ENCODE data around the gene OR2T1. TPM values are rescaled to one million over a fixed set of nuclear protein-coding genes. Genes with fewer than 3 reads are reported as not detected.
"Not testable (repeated sequence)": the region's sequence is repeated elsewhere in the genome, so short reads cannot be mapped to it uniquely, and the experiment has no call there.

The OR2T1 gene
- total and polyA plus RNA-seq, 12 donors: not detected

DNA sequence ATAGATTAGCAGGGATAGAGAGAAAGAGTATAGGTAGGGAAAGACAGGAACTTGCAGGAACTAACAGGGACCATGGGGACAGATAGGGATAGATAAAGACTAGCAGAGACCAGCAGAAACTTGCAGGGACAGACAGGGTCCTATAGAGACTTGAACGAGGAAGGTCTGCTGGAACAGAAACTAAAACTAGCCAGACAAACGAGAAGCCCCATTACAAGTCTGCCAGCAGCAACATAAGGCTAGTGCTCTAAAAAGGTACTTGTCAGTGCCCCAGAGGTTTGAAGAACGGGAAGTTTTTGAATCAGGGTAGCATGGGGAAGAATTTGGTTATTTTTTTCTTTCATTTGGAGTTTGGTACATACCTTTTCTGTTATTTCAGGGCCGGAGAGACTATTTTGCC, 29.4 kb downstream of the OR2T1 start:
- intact Hi-C loops (cut with DNase I); DNase-seq; H3K27me3 ChIP-seq; H3K9me3 ChIP-seq (replicated peaks in 1 of 3); H3K27ac ChIP-seq; H3K4me1 ChIP-seq (replicated peaks in 1 of 2); H3K4me3 ChIP-seq; H3K36me3 ChIP-seq (replicated peaks in 1 of 2): not testable (repeated sequence)
- 43 to 66% (median 56%) methylated on average over 4 of the region's 4 CpGs for WGBS, 4 donors

- H3K9me3 ChIP-seq (replicated peaks in 1 of 3); H3K36me3 ChIP-seq (replicated peaks in 1 of 2); intact Hi-C loops (cut with DNase I); H3K4me1 ChIP-seq (replicated peaks in 1 of 2); H3K27me3 ChIP-seq; H3K27ac ChIP-seq; H3K4me3 ChIP-seq; DNase-seq: not testable (repeated sequence)
- WGBS, 4 donors: 84 to 92% (median 89%) methylated on average over 28 to 36 of the region's 38 CpGs
These were observed 31.1 kb downstream of the OR2T1 start for GRCh38 chr1:248433811-248434415.

- intact Hi-C loops (cut with DNase I); DNase-seq; H3K4me1 ChIP-seq (replicated peaks in 1 of 2); H3K4me3 ChIP-seq; H3K27ac ChIP-seq; H3K27me3 ChIP-seq; H3K9me3 ChIP-seq (replicated peaks in 1 of 3); H3K36me3 ChIP-seq (replicated peaks in 1 of 2): not testable (repeated sequence)
- WGBS, 4 donors: 64 to 86% (median 83%) methylated on average over 4 to 6 of the region's 6 CpGs
These were observed 32.1 kb downstream of the OR2T1 start for GRCh38 chr1:248434913-248435312.

DNA sequence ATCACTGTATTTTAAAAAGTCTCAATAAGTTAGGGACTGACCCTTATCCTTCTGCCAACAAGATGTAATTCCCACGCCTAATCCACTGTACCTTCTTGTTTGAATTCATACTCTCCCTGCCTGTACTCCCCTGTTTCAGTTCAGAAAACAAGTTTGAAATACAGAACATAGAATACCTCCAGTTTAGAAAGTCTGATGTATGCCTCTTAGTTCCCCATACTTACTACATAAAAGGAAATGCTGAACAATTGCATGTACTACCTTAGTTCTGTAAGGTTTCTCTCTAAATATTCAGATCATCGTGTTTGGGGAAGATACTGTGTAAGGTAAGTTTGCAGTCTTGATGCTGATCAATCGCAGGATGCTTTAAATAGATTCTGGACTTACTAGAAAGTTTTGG, 33.5 kb downstream of the OR2T1 start:
- 63 to 72% (median 69%) methylated on average over 3 of the region's 3 CpGs for WGBS, 4 donors
- intact Hi-C loops (cut with DNase I): not testable (repeated sequence)

DNA sequence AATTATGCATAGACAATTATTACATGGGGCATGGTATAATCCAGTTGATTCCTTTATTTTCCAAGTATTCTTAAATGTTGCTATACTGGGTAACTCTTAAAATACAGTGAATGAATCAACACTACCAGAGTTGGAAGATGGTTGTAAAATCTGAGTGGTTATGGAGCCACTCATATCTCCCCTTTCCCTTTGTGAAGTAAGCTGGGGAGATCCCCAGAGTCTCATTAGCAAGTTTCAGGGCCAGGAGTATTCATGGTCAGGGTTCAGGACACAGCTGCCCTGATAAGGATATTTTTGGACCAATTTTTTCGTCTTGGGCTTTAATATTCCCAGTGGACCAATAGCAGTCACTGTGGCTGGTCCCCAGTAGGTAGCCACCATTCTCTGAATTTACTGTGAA, 35.8 kb downstream of the OR2T1 start:
- intact Hi-C loops (cut with DNase I); H3K36me3 ChIP-seq (replicated peaks in 1 of 2); H3K9me3 ChIP-seq (replicated peaks in 1 of 3); H3K4me1 ChIP-seq (replicated peaks in 1 of 2); DNase-seq; H3K4me3 ChIP-seq; H3K27ac ChIP-seq; H3K27me3 ChIP-seq: not testable (repeated sequence)
- WGBS, 4 donors: 27 to 43% (median 37%) methylated on average over 1 of the region's 1 CpG

More for the DNA sequence above, 33.5 kb downstream of the OR2T1 start:
- H3K27ac ChIP-seq; H3K4me1 ChIP-seq (replicated peaks in 1 of 2); H3K36me3 ChIP-seq (replicated peaks in 1 of 2); H3K27me3 ChIP-seq; DNase-seq; H3K4me3 ChIP-seq; H3K9me3 ChIP-seq (replicated peaks in 1 of 3): not testable (repeated sequence)

GRCh38 chr1:248439283-248439682, 36.4 kb downstream of the OR2T1 start:
- H3K9me3 ChIP-seq (replicated peaks in 1 of 3); DNase-seq; H3K4me3 ChIP-seq; intact Hi-C loops (cut with DNase I); H3K4me1 ChIP-seq (replicated peaks in 1 of 2); H3K27ac ChIP-seq; H3K27me3 ChIP-seq; H3K36me3 ChIP-seq (replicated peaks in 1 of 2): not testable (repeated sequence)
- 50 to 60% (median 54%) methylated on average over 5 of the region's 5 CpGs for WGBS, 4 donors

DNA sequence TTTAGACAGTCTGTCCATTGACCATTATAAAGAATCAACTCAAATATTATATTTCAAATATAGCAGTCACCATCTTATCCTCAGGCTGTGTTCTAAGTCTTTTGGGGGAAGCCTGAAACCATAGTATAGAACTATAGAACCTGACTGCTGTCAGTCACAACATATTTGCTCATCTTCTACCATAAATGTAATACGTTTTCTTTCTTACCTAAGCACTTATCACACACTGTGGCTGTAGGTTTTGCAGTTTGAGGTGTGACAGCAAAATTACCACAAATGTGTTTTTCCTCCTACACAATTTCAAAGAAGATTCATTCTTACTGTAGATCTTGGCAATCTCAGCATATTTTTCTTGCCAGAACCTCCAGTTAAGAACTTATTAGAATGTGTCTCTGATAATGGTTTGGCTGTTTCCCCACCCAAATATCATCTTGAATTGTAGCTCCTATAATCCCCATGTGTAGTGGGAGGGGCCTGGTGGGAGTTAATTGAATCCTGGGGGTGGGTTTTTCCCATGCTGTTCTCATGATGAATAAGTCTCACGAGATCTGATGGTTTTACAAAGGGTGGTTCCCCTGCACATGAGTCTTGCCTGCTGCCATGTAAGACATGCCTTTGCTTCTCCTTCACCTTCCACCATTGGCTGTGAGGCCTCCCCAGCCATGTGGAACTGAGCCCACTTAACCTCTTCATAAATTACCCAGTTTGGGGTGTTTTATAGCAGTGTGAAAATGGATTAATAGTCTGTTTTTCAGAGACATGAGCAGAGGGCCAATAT, 39.8 kb downstream of the OR2T1 start:
- H3K27me3 ChIP-seq; DNase-seq; H3K9me3 ChIP-seq (replicated peaks in 1 of 3); H3K4me3 ChIP-seq; intact Hi-C loops (cut with DNase I); H3K36me3 ChIP-seq (replicated peaks in 1 of 2); H3K4me1 ChIP-seq (replicated peaks in 1 of 2); H3K27ac ChIP-seq: not testable (repeated sequence)
- WGBS, 4 donors: 34 to 63% (median 40%) methylated on average over 1 of the region's 2 CpGs

- H3K27me3 ChIP-seq; H3K27ac ChIP-seq; H3K36me3 ChIP-seq (replicated peaks in 1 of 2); DNase-seq; H3K4me3 ChIP-seq; H3K4me1 ChIP-seq (replicated peaks in 1 of 2); intact Hi-C loops (cut with DNase I); H3K9me3 ChIP-seq (replicated peaks in 1 of 3): not testable (repeated sequence)
- 61 to 83% (median 69%) methylated on average over 4 of the region's 4 CpGs for WGBS, 4 donors
These were observed 41.8 kb downstream of the OR2T1 start for GRCh38 chr1:248444603-248445002.

DNA sequence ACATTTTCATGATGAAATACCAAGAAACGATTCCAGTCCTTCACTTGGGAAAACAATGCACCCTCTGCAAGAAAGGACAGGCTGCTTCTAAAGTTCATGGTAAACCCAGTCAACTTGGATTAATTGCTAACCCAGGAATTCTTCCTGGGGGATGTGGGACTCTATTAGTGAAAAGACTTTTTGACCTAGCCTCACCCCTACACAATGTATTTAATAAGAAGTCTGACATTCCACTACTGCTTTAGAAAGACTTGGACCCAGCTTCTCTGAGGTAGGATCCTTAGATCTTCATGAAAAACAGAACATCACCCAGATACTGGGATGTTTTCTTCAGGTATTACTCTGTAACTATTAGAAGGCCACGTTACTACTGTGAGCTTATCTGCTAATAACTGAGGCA, 42.6 kb downstream of the OR2T1 start, which contains the start of gene OR2T2:
Gene OR2T2 (plus strand): TSS at position 239 of the 400 bp plus-strand sequence. CDS start 7,161 bp downstream, outside the sequence.
- H3K27ac ChIP-seq; H3K9me3 ChIP-seq (replicated peaks in 1 of 3); H3K36me3 ChIP-seq (replicated peaks in 1 of 2); H3K27me3 ChIP-seq; H3K4me3 ChIP-seq; DNase-seq; H3K4me1 ChIP-seq (replicated peaks in 1 of 2); intact Hi-C loops (cut with DNase I): not testable (repeated sequence)
- WGBS, 4 donors: 59 to 67% methylated on average over 1 of the region's 2 CpGs; no CpG with 5 or more reads in 2 of the 4 donors

DNA sequence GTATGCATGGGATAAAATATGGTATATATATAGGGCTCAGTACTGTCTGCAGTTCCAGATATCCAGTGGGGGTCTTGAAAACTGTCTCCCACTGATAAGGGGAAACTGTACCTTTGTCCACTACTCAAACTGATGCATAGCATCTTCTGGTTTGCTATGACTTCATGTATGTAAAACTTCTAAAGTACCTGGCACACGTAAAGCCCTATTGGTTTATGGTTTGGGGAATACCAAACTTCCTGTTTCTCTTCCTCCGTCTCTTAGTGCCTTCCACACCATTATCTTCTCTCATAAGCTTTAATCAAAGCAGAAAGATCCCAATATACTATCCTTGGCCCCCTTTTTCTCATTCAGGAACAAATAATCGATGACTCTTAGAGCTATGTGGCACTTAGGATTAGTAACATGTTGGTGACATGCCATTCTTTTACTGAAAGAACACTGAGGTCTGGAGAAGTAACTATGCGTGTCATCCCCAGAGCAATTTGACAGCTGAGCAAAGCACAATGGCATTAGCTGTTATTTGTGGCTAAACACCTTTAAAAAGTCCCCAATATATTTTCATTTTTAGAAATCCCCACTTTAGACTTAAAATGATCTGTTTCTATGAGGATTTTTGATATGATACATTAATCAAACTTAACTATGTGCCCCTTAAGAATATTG, 45.7 kb downstream of the OR2T1 start:
- intact Hi-C loops (cut with DNase I); DNase-seq; H3K27ac ChIP-seq; H3K27me3 ChIP-seq; H3K36me3 ChIP-seq (replicated peaks in 1 of 2); H3K9me3 ChIP-seq (replicated peaks in 1 of 3); H3K4me3 ChIP-seq; H3K4me1 ChIP-seq (replicated peaks in 1 of 2): not testable (repeated sequence)
- WGBS, 4 donors: no CpG with 5 or more reads among the region's 4 CpGs

Measured in adrenal gland (tissue), 12 donors.